HepG2 (cell line): Measurements from ENCODE around the gene ARHGEF10L. TPM values are rescaled to one million over a fixed set of nuclear protein-coding genes. Genes with fewer than 3 reads are reported as not detected.

ENCODE experiments used
- CBX5 ChIP-seq: sonication (generic); formaldehyde crosslinking; IDR thresholded peaks from 2 replicates; pipeline ENCODE4 v1.4.0; 2020; ENCODE audit warnings: missing genetic modification reagents, borderline replicate concordance
- KAT7 ChIP-seq: IDR thresholded peaks from 2 replicates; pipeline ENCODE4 v1.6.1; 2018; ENCODE audit warnings: borderline replicate concordance, missing compliant biosample characterization
- MIER3 ChIP-seq: IDR thresholded peaks from 2 replicates; pipeline ENCODE4 v1.6.1; 2016; ENCODE audit warnings: missing compliant biosample characterization, borderline replicate concordance
- SMC3 ChIP-seq: IDR thresholded peaks from 2 replicates; pipeline ENCODE4 v1.6.1; 2011; ENCODE audit warnings: low read length, improper control_type of control experiment
- ZNF597 ChIP-seq: sonication (generic); formaldehyde crosslinking; IDR thresholded peaks from 2 replicates; pipeline ENCODE4 v1.5.0; 2020; ENCODE audit warnings: missing genetic modification reagents
- ZNF646 ChIP-seq: sonication (generic); formaldehyde crosslinking; IDR thresholded peaks from 2 replicates; pipeline ENCODE4 v1.9.0; 2021; ENCODE audit warnings: mild to moderate bottlenecking, missing genetic modification reagents
- polyA plus RNA-seq, 8 experiments: library from polyadenylated mRNA; depleted of rRNA in 3 of 8; stranded (reverse) in 7 of 8; unstranded in 1 of 8; fragments of >200 nt; fragmentation: Illumina TruSeq in 4 of 8; extraction: Trizol in 4 of 8; gene quantifications; 2 replicates each; pipeline versions ENCODE4 v1.2.1 to v1.2.3, GENCODE V29; 2011 to 2016; ENCODE audit warnings: low read depth in 4 of 8, missing spikeins in 1 of 8, mixed read lengths in 1 of 8; ENCODE audit not compliant: insufficient read depth in 1 of 8
- total RNA-seq, 5 experiments: library from RNA; depleted of rRNA; stranded (reverse); fragments of >200 nt; fragmentation: Illumina TruSeq; extraction: Trizol; gene quantifications; 2 replicates each; pipeline ENCODE4 v1.2.3, GENCODE V29; 2016; ENCODE audit warnings: low read depth in 1 of 5
- TF ChIP-seq, protein P1 (sequence below): sonication (generic); formaldehyde crosslinking; IDR thresholded peaks from 2 replicates; pipeline ENCODE4 v1.4.0; 2020; ENCODE audit warnings: missing genetic modification reagents
- TF ChIP-seq, protein P2 (sequence below): sonication (generic); formaldehyde crosslinking; IDR thresholded peaks from 2 replicates; pipeline ENCODE4 v1.4.0; 2020; ENCODE audit warnings: missing genetic modification reagents
- TF ChIP-seq, protein P3 (sequence below): sonication (generic); formaldehyde crosslinking; conservative IDR thresholded peaks from 2 replicates; pipeline ENCODE4 v1.5.0; 2020; ENCODE audit warnings: missing genetic modification reagents

Gene ARHGEF10L
- total and polyA plus RNA-seq, 2 of the 13 experiments (the other 11 are each of a cell fraction or from before 2014, with no cell fraction given) = 46.5 to 78.3 TPM

- TF ChIP-seq CBX5 (CRISPR knock-in tag) (no peak; the same call in 1 of the 2 replicates), MIER3 (CRISPR knock-in tag) (no peak), ZNF597 (CRISPR knock-in tag) (no peak), ZNF646 (CRISPR knock-in tag) (no peak), SMC3 (no peak), KAT7 (CRISPR knock-in tag) (no peak)
- TF ChIP-seq, protein P1, sequence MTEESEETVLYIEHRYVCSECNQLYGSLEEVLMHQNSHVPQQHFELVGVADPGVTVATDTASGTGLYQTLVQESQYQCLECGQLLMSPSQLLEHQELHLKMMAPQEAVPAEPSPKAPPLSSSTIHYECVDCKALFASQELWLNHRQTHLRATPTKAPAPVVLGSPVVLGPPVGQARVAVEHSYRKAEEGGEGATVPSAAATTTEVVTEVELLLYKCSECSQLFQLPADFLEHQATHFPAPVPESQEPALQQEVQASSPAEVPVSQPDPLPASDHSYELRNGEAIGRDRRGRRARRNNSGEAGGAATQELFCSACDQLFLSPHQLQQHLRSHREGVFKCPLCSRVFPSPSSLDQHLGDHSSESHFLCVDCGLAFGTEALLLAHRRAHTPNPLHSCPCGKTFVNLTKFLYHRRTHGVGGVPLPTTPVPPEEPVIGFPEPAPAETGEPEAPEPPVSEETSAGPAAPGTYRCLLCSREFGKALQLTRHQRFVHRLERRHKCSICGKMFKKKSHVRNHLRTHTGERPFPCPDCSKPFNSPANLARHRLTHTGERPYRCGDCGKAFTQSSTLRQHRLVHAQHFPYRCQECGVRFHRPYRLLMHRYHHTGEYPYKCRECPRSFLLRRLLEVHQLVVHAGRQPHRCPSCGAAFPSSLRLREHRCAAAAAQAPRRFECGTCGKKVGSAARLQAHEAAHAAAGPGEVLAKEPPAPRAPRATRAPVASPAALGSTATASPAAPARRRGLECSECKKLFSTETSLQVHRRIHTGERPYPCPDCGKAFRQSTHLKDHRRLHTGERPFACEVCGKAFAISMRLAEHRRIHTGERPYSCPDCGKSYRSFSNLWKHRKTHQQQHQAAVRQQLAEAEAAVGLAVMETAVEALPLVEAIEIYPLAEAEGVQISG (CRISPR knock-in tag) = peak; percentile 52; the same call in 1 of the 2 replicates
- TF ChIP-seq, protein P2, sequence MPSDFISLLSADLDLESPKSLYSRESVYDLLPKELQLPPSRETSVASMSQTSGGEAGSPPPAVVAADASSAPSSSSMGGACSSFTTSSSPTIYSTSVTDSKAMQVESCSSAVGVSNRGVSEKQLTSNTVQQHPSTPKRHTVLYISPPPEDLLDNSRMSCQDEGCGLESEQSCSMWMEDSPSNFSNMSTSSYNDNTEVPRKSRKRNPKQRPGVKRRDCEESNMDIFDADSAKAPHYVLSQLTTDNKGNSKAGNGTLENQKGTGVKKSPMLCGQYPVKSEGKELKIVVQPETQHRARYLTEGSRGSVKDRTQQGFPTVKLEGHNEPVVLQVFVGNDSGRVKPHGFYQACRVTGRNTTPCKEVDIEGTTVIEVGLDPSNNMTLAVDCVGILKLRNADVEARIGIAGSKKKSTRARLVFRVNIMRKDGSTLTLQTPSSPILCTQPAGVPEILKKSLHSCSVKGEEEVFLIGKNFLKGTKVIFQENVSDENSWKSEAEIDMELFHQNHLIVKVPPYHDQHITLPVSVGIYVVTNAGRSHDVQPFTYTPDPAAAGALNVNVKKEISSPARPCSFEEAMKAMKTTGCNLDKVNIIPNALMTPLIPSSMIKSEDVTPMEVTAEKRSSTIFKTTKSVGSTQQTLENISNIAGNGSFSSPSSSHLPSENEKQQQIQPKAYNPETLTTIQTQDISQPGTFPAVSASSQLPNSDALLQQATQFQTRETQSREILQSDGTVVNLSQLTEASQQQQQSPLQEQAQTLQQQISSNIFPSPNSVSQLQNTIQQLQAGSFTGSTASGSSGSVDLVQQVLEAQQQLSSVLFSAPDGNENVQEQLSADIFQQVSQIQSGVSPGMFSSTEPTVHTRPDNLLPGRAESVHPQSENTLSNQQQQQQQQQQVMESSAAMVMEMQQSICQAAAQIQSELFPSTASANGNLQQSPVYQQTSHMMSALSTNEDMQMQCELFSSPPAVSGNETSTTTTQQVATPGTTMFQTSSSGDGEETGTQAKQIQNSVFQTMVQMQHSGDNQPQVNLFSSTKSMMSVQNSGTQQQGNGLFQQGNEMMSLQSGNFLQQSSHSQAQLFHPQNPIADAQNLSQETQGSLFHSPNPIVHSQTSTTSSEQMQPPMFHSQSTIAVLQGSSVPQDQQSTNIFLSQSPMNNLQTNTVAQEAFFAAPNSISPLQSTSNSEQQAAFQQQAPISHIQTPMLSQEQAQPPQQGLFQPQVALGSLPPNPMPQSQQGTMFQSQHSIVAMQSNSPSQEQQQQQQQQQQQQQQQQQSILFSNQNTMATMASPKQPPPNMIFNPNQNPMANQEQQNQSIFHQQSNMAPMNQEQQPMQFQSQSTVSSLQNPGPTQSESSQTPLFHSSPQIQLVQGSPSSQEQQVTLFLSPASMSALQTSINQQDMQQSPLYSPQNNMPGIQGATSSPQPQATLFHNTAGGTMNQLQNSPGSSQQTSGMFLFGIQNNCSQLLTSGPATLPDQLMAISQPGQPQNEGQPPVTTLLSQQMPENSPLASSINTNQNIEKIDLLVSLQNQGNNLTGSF = peak; percentile 77; the same call in 1 of the 2 replicates
- TF ChIP-seq, protein P3, sequence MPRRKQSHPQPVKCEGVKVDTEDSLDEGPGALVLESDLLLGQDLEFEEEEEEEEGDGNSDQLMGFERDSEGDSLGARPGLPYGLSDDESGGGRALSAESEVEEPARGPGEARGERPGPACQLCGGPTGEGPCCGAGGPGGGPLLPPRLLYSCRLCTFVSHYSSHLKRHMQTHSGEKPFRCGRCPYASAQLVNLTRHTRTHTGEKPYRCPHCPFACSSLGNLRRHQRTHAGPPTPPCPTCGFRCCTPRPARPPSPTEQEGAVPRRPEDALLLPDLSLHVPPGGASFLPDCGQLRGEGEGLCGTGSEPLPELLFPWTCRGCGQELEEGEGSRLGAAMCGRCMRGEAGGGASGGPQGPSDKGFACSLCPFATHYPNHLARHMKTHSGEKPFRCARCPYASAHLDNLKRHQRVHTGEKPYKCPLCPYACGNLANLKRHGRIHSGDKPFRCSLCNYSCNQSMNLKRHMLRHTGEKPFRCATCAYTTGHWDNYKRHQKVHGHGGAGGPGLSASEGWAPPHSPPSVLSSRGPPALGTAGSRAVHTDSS = no peak
Measured at GRCh38 chr1:17564458-17565393, 25.2 kb downstream of the ARHGEF10L start (continued).
